ENCODE data around the gene NUSAP1.
"Not testable (repeated sequence)": the region's sequence is repeated elsewhere in the genome, so short reads cannot be mapped to it uniquely, and the experiment has no call there.

Gene NUSAP1

GRCh38 chr15:41291065-41291631, 41.5 kb upstream of the NUSAP1 start:
- H3K4me1 ChIP-seq (ENCODE audit: control insufficient read depth, insufficient read depth, low read length, poor library complexity, severe bottlenecking) = no peaks in the 10 kb centered on the region
- H3K9me3 ChIP-seq (ENCODE audit: control insufficient read depth, low read length) = no peaks in the 10 kb centered on the region
- no peak overlapping the region for H3K27ac ChIP-seq (ENCODE audit: insufficient read depth, low read length, poor library complexity, severe bottlenecking)
- peaks cover 24% of the 10 kb centered on the region for H3K36me3 ChIP-seq (ENCODE audit: control insufficient read depth, insufficient read depth, low read length)
- no peaks in the 10 kb centered on the region for H3K27me3 ChIP-seq (replicated peaks; ENCODE audit: control insufficient read depth, insufficient read depth, low read length, poor library complexity, severe bottlenecking)
- DNase-seq = no peak
- H3K4me3 ChIP-seq (ENCODE audit: insufficient read depth, low read depth, low read length, poor library complexity, severe bottlenecking) = no peak overlapping the region

GRCh38 chr15:41292521-41292920, 40.2 kb upstream of the NUSAP1 start:
- Histone ChIP-seq H3K9me3 (ENCODE audit: control insufficient read depth, low read length) (no peaks in the 10 kb centered on the region), H3K36me3 (ENCODE audit: control insufficient read depth, insufficient read depth, low read length) (peaks cover 12% of the 10 kb centered on the region), H3K27ac (ENCODE audit: insufficient read depth, low read length, poor library complexity, severe bottlenecking) (no peak overlapping the region), H3K27me3 (replicated peaks; ENCODE audit: control insufficient read depth, insufficient read depth, low read length, poor library complexity, severe bottlenecking) (no peaks in the 10 kb centered on the region), H3K4me1 (ENCODE audit: control insufficient read depth, insufficient read depth, low read length, poor library complexity, severe bottlenecking) (no peaks in the 10 kb centered on the region), H3K4me3 (ENCODE audit: insufficient read depth, low read depth, low read length, poor library complexity, severe bottlenecking) (no peak overlapping the region)
- no peak for DNase-seq

- not testable (repeated sequence) for DNase-seq; H3K27me3 ChIP-seq (replicated peaks; ENCODE audit: control insufficient read depth, insufficient read depth, low read length, poor library complexity, severe bottlenecking); H3K27ac ChIP-seq (ENCODE audit: insufficient read depth, low read length, poor library complexity, severe bottlenecking); H3K4me1 ChIP-seq (ENCODE audit: control insufficient read depth, insufficient read depth, low read length, poor library complexity, severe bottlenecking); H3K9me3 ChIP-seq (ENCODE audit: control insufficient read depth, low read length); H3K4me3 ChIP-seq (ENCODE audit: insufficient read depth, low read depth, low read length, poor library complexity, severe bottlenecking)
- H3K36me3 ChIP-seq (ENCODE audit: control insufficient read depth, insufficient read depth, low read length) = peaks cover 14% of the 10 kb centered on the region
These were observed 31.5 kb upstream of the NUSAP1 start for GRCh38 chr15:41301139-41301538.

- Histone ChIP-seq H3K36me3 (ENCODE audit: control insufficient read depth, insufficient read depth, low read length) (peaks cover 14% of the 10 kb centered on the region), H3K27ac (ENCODE audit: insufficient read depth, low read length, poor library complexity, severe bottlenecking) (no peak overlapping the region), H3K27me3 (replicated peaks; ENCODE audit: control insufficient read depth, insufficient read depth, low read length, poor library complexity, severe bottlenecking) (no peaks in the 10 kb centered on the region), H3K4me3 (ENCODE audit: insufficient read depth, low read depth, low read length, poor library complexity, severe bottlenecking) (no peak overlapping the region), H3K4me1 (ENCODE audit: control insufficient read depth, insufficient read depth, low read length, poor library complexity, severe bottlenecking) (no peaks in the 10 kb centered on the region), H3K9me3 (ENCODE audit: control insufficient read depth, low read length) (no peaks in the 10 kb centered on the region)
- DNase-seq = no peak
These were observed 31.1 kb upstream of the NUSAP1 start for GRCh38 chr15:41301587-41301986.

GRCh38 chr15:41304149-41304770, 28.4 kb upstream of the NUSAP1 start:
- no peak overlapping the region for H3K27ac ChIP-seq (ENCODE audit: insufficient read depth, low read length, poor library complexity, severe bottlenecking)
- no peak for DNase-seq
- no peak overlapping the region for H3K4me3 ChIP-seq (ENCODE audit: insufficient read depth, low read depth, low read length, poor library complexity, severe bottlenecking)
- peaks cover 3% of the 10 kb centered on the region for H3K36me3 ChIP-seq (ENCODE audit: control insufficient read depth, insufficient read depth, low read length)
- H3K9me3 ChIP-seq (ENCODE audit: control insufficient read depth, low read length) = no peaks in the 10 kb centered on the region
- no peaks in the 10 kb centered on the region for H3K4me1 ChIP-seq (ENCODE audit: control insufficient read depth, insufficient read depth, low read length, poor library complexity, severe bottlenecking)
- H3K27me3 ChIP-seq (replicated peaks; ENCODE audit: control insufficient read depth, insufficient read depth, low read length, poor library complexity, severe bottlenecking) = no peaks in the 10 kb centered on the region

- no peak for DNase-seq
- no peaks in the 10 kb centered on the region for H3K36me3 ChIP-seq (ENCODE audit: control insufficient read depth, insufficient read depth, low read length)
- H3K4me1 ChIP-seq (ENCODE audit: control insufficient read depth, insufficient read depth, low read length, poor library complexity, severe bottlenecking) = no peaks in the 10 kb centered on the region
- no peak overlapping the region for H3K4me3 ChIP-seq (ENCODE audit: insufficient read depth, low read depth, low read length, poor library complexity, severe bottlenecking)
- H3K27ac ChIP-seq (ENCODE audit: insufficient read depth, low read length, poor library complexity, severe bottlenecking) = no peak overlapping the region
- H3K9me3 ChIP-seq (ENCODE audit: control insufficient read depth, low read length) = no peaks in the 10 kb centered on the region
- H3K27me3 ChIP-seq (replicated peaks; ENCODE audit: control insufficient read depth, insufficient read depth, low read length, poor library complexity, severe bottlenecking) = no peaks in the 10 kb centered on the region
These were observed 25.0 kb upstream of the NUSAP1 start for GRCh38 chr15:41307679-41308078.

GRCh38 chr15:41309226-41309905, 23.3 kb upstream of the NUSAP1 start:
- Histone ChIP-seq H3K36me3 (ENCODE audit: control insufficient read depth, insufficient read depth, low read length) (no peaks in the 10 kb centered on the region), H3K9me3 (ENCODE audit: control insufficient read depth, low read length) (no peaks in the 10 kb centered on the region), H3K27me3 (replicated peaks; ENCODE audit: control insufficient read depth, insufficient read depth, low read length, poor library complexity, severe bottlenecking) (no peaks in the 10 kb centered on the region), H3K4me1 (ENCODE audit: control insufficient read depth, insufficient read depth, low read length, poor library complexity, severe bottlenecking) (no peaks in the 10 kb centered on the region), H3K27ac (ENCODE audit: insufficient read depth, low read length, poor library complexity, severe bottlenecking) (no peak overlapping the region), H3K4me3 (ENCODE audit: insufficient read depth, low read depth, low read length, poor library complexity, severe bottlenecking) (no peak overlapping the region)
- no peak for DNase-seq

- not testable (repeated sequence) for H3K27me3 ChIP-seq (replicated peaks; ENCODE audit: control insufficient read depth, insufficient read depth, low read length, poor library complexity, severe bottlenecking); H3K4me1 ChIP-seq (ENCODE audit: control insufficient read depth, insufficient read depth, low read length, poor library complexity, severe bottlenecking); H3K4me3 ChIP-seq (ENCODE audit: insufficient read depth, low read depth, low read length, poor library complexity, severe bottlenecking); DNase-seq; H3K27ac ChIP-seq (ENCODE audit: insufficient read depth, low read length, poor library complexity, severe bottlenecking); H3K9me3 ChIP-seq (ENCODE audit: control insufficient read depth, low read length); H3K36me3 ChIP-seq (ENCODE audit: control insufficient read depth, insufficient read depth, low read length)
These were observed 11.8 kb upstream of the NUSAP1 start for GRCh38 chr15:41320805-41321330.

GRCh38 chr15:41323611-41324010, 9.1 kb upstream of the NUSAP1 start:
- H3K27me3 ChIP-seq (replicated peaks; ENCODE audit: control insufficient read depth, insufficient read depth, low read length, poor library complexity, severe bottlenecking) = no peaks in the 10 kb centered on the region
- H3K9me3 ChIP-seq (ENCODE audit: control insufficient read depth, low read length) = no peaks in the 10 kb centered on the region
- no peak overlapping the region for H3K27ac ChIP-seq (ENCODE audit: insufficient read depth, low read length, poor library complexity, severe bottlenecking)
- no peak for DNase-seq
- H3K4me1 ChIP-seq (ENCODE audit: control insufficient read depth, insufficient read depth, low read length, poor library complexity, severe bottlenecking) = no peaks in the 10 kb centered on the region
- H3K4me3 ChIP-seq (ENCODE audit: insufficient read depth, low read depth, low read length, poor library complexity, severe bottlenecking) = no peak overlapping the region
- no peaks in the 10 kb centered on the region for H3K36me3 ChIP-seq (ENCODE audit: control insufficient read depth, insufficient read depth, low read length)

- H3K27me3 ChIP-seq (replicated peaks; ENCODE audit: control insufficient read depth, insufficient read depth, low read length, poor library complexity, severe bottlenecking) = no peaks in the 10 kb centered on the region
- H3K4me3 ChIP-seq (ENCODE audit: insufficient read depth, low read depth, low read length, poor library complexity, severe bottlenecking) = no peak overlapping the region
- H3K27ac ChIP-seq (ENCODE audit: insufficient read depth, low read length, poor library complexity, severe bottlenecking) = no peak overlapping the region
- peaks cover 3% of the 10 kb centered on the region for H3K4me1 ChIP-seq (ENCODE audit: control insufficient read depth, insufficient read depth, low read length, poor library complexity, severe bottlenecking)
- no peaks in the 10 kb centered on the region for H3K9me3 ChIP-seq (ENCODE audit: control insufficient read depth, low read length)
- H3K36me3 ChIP-seq (ENCODE audit: control insufficient read depth, insufficient read depth, low read length) = no peaks in the 10 kb centered on the region
- DNase-seq = no peak
These were observed 1.4 kb upstream of the NUSAP1 start for GRCh38 chr15:41331281-41331680.

Data from effector memory CD4-positive, alpha-beta T cell (primary cell).